Ovary (tissue), 9 donors: Measurements from ENCODE around the gene CCDC7. TPM values are rescaled to one million over a fixed set of nuclear protein-coding genes. Genes with fewer than 3 reads are reported as not detected.

Experiments used
- DNase-seq, 5 donors: peaks; one replicate each; pipeline ENCODE4 v3.0.0-alpha.2; 2019 to 2020
- H3K27ac ChIP-seq, 2 donors: fragments of 200-600 bp; one replicate each; pipeline versions ENCODE4 v1.5.1 to v1.8.0; 2019 to 2022
- H3K27me3 ChIP-seq: fragments of 200-600 bp; one replicate; pipeline ENCODE4 v1.8.0; 2022
- H3K36me3 ChIP-seq: fragments of 200-600 bp; sonication (generic); one replicate; pipeline ENCODE4 v1.5.1; 2019
- H3K4me1 ChIP-seq: one replicate; pipeline ENCODE4 v1.8.1; 2013; ENCODE audit warnings: mild to moderate bottlenecking, moderate library complexity; ENCODE audit not compliant: insufficient read depth
- H3K4me3 ChIP-seq: fragments of 200-600 bp; sonication (generic); one replicate; pipeline ENCODE4 v1.5.1; 2017
- H3K9me3 ChIP-seq, 2 donors: fragments of 200-600 bp in 1 of 2; sonication (generic) in 1 of 2; one replicate each; pipeline versions ENCODE4 v1.5.1 to v1.8.1; 2013 to 2019; ENCODE audit warnings: mild to moderate bottlenecking in 1 of 2, moderate library complexity in 1 of 2
- CTCF ChIP-seq, 3 donors: fragments of 450-650 bp in 2 of 3; fragments of 200-600 bp in 1 of 3; IDR thresholded peaks; one replicate each; pipeline versions ENCODE4 v1.5.1 to v1.8.0; 2016 to 2022; ENCODE audit warnings: antibody characterized with exemption in 3 of 3, mild to moderate bottlenecking in 1 of 3
- EP300 ChIP-seq: sonication (generic); formaldehyde crosslinking; IDR thresholded peaks from one replicate; pipeline ENCODE4 v1.6.1; 2017; ENCODE audit warnings: antibody characterized with exemption
- POLR2A ChIP-seq: fragments of 450-650 bp; IDR thresholded peaks from one replicate; pipeline ENCODE4 v1.6.1; 2017; ENCODE audit warnings: antibody characterized with exemption, mild to moderate bottlenecking, moderate library complexity
- WGBS, 3 donors: extraction: QIAGEN DNeasy Blood & Tissue Kit in 1 of 3; methylation state at CpG; one replicate each; pipeline versions ENCODE4 v1.1.5 to v1.1.7; 2013 to 2017; 5-methylcytosine and 5-hydroxymethylcytosine counted together
- intact Hi-C, 4 donors: fragments of 100-400 bp; cut with DNase I; formaldehyde crosslinking; loops; one replicate each; pipeline versions ENCODE4 v1.11.0 to v1.15.1; 2022 to 2023
- polyA plus RNA-seq, 2 donors: library from polyadenylated mRNA; stranded (reverse); fragments of 200-250 nt in 1 of 2; fragments of 350-450 nt in 1 of 2; fragmentation: Illumina TruSeq in 1 of 2; extraction: RNeasy Lipid Tissue Mini Kit (QIAGEN cat#74804) in 1 of 2; gene quantifications; one replicate each; pipeline ENCODE4 v1.2.3, GENCODE V29; 2013 to 2014
- total RNA-seq, 7 donors: library from RNA; depleted of rRNA in 2 of 7; stranded (reverse); fragments of >200 nt in 2 of 7; fragmentation: NEBNext Ultra II Directional in 3 of 7; extraction: Animal tissue kit (Norgen Biotek cat#: 25700) in 3 of 7; gene quantifications; one replicate each; pipeline versions ENCODE4 v1.1.0 to v1.2.4, GENCODE V29; 2016 to 2023
- donor health status: DM: no; HTN: no; CAD: no; lungs with moderate emphysema.
- donor health status: DM: no; HTN: no; CAD: no.
- donor health status: Bipolar disorder and iron deficiency.
- donor health status: DM: yes; HTN: yes; CAD: no.
- donor health status: DM: no; HTN: no; CAD: no.
- donor health status: DM: yes; HTN: yes; CAD: no.

Gene CCDC7
- total and polyA plus RNA-seq, 9 donors = 1.2 to 83.4 (median 47.2) TPM

GRCh38 chr10:32418572-32418971, 27.4 kb upstream of the CCDC7 start:
- Histone ChIP-seq H3K9me3 (no peaks in the 10 kb centered on the region), H3K27ac (peak overlapping the region in 1 of 2 donors; percentile 66), H3K4me1 (peaks cover 2% of the 10 kb centered on the region), H3K4me3 (no peak overlapping the region), H3K27me3 (no peaks in the 10 kb centered on the region), H3K36me3 (no peaks in the 10 kb centered on the region)
- TF ChIP-seq EP300 = no peak
- no peak for TF ChIP-seq CTCF (IDR thresholded peaks at IDR 0.05)
- no peak for TF ChIP-seq POLR2A
- 34 to 44% (median 42%) methylated on average over 3 of the region's 3 CpGs for WGBS, 3 donors
- intact Hi-C loops = no loop called here
- no peak for DNase-seq

- Histone ChIP-seq H3K36me3 (no peaks in the 10 kb centered on the region), H3K4me1 (peaks cover 2% of the 10 kb centered on the region), H3K9me3 (no peaks in the 10 kb centered on the region), H3K27ac (no peak overlapping the region), H3K4me3 (no peak overlapping the region), H3K27me3 (no peaks in the 10 kb centered on the region)
- intact Hi-C loops = no loop called here
- no peak for DNase-seq
- TF ChIP-seq POLR2A (no peak), CTCF (IDR thresholded peaks at IDR 0.05) (no peak), EP300 (no peak)
- WGBS, 3 donors = 62 to 74% (median 73%) methylated on average over 1 of the region's 1 CpG
Measured at GRCh38 chr10:32419615-32420014, 26.3 kb upstream of the CCDC7 start.

GRCh38 chr10:32426186-32426585, 19.8 kb upstream of the CCDC7 start:
- H3K36me3 ChIP-seq = no peaks in the 10 kb centered on the region
- no peak for DNase-seq
- no peaks in the 10 kb centered on the region for H3K27me3 ChIP-seq
- H3K4me1 ChIP-seq = no peaks in the 10 kb centered on the region
- intact Hi-C loops = no loop called here
- H3K27ac ChIP-seq = no peak overlapping the region
- 92 to 94% (median 92%) methylated on average over 2 of the region's 2 CpGs for WGBS, 3 donors
- no peak overlapping the region for H3K4me3 ChIP-seq
- H3K9me3 ChIP-seq = no peaks in the 10 kb centered on the region
- no peak for TF ChIP-seq POLR2A
- TF ChIP-seq CTCF (IDR thresholded peaks at IDR 0.05) = no peak
- TF ChIP-seq EP300 = no peak

GRCh38 chr10:32433542-32433941, 12.4 kb upstream of the CCDC7 start:
- Histone ChIP-seq H3K4me1 (no peaks in the 10 kb centered on the region), H3K36me3 (no peaks in the 10 kb centered on the region), H3K27ac (no peak overlapping the region), H3K4me3 (no peak overlapping the region), H3K27me3 (no peaks in the 10 kb centered on the region), H3K9me3 (no peaks in the 10 kb centered on the region)
- intact Hi-C loops = no loop called here
- DNase-seq = no peak
- 62 to 87% (median 82%) methylated on average over 1 of the region's 1 CpG for WGBS, 3 donors
- TF ChIP-seq EP300 = no peak
- no peak for TF ChIP-seq CTCF (IDR thresholded peaks at IDR 0.05)
- TF ChIP-seq POLR2A = no peak

GRCh38 chr10:32436215-32436614, 9.7 kb upstream of the CCDC7 start:
- TF ChIP-seq EP300 = no peak
- no peak for TF ChIP-seq CTCF (IDR thresholded peaks at IDR 0.05)
- TF ChIP-seq POLR2A = no peak
- no peak for DNase-seq
- H3K27ac ChIP-seq = no peak overlapping the region
- no peaks in the 10 kb centered on the region for H3K36me3 ChIP-seq
- no peak overlapping the region for H3K4me3 ChIP-seq
- H3K9me3 ChIP-seq = no peaks in the 10 kb centered on the region
- H3K27me3 ChIP-seq = no peaks in the 10 kb centered on the region
- intact Hi-C loops = no loop called here
- no peaks in the 10 kb centered on the region for H3K4me1 ChIP-seq
